Medulla oblongata (tissue), 1 donor: ENCODE data around the gene GUCA1A.
"Not testable (repeated sequence)": the region's sequence is repeated elsewhere in the genome, so short reads cannot be mapped to it uniquely, and the experiment has no call there.

ENCODE experiments used
- DNase-seq: peaks from one replicate; pipeline ENCODE4 v3.0.0-alpha.2; 2015; ENCODE audit errors: extremely low spot score

Gene GUCA1A

GRCh38 chr6:42147138-42147562, 26.0 kb upstream of the GUCA1A start:
- DNase-seq = no peak

GRCh38 chr6:42148058-42148457, 25.1 kb upstream of the GUCA1A start:
- DNase-seq = no peak

- DNase-seq = no peak
Observed at GRCh38 chr6:42150254-42150653, 22.9 kb upstream of the GUCA1A start.

GRCh38 chr6:42152024-42152423, 21.1 kb upstream of the GUCA1A start:
- DNase-seq = no peak

GRCh38 chr6:42152528-42153213, 20.5 kb upstream of the GUCA1A start:
- DNase-seq = not testable (repeated sequence)

- no peak for DNase-seq
Observed at GRCh38 chr6:42153921-42154320, 19.2 kb upstream of the GUCA1A start.

GRCh38 chr6:42154461-42155209, 18.5 kb upstream of the GUCA1A start:
- no peak for DNase-seq

GRCh38 chr6:42155293-42155692, 17.9 kb upstream of the GUCA1A start:
- no peak for DNase-seq

GRCh38 chr6:42156638-42157037, 16.5 kb upstream of the GUCA1A start:
- DNase-seq = no peak

GRCh38 chr6:42158011-42158410, 15.2 kb upstream of the GUCA1A start:
- DNase-seq = no peak

- DNase-seq = no peak
Observed at GRCh38 chr6:42158631-42159030, 14.5 kb upstream of the GUCA1A start.

GRCh38 chr6:42159431-42160024, 13.6 kb upstream of the GUCA1A start:
- no peak for DNase-seq

- DNase-seq = no peak
Observed at GRCh38 chr6:42162384-42162783, 10.8 kb upstream of the GUCA1A start.

GRCh38 chr6:42162812-42163211, 10.4 kb upstream of the GUCA1A start:
- no peak for DNase-seq

- peak; percentile 8 for DNase-seq
Observed at GRCh38 chr6:42163981-42164380, 9.2 kb upstream of the GUCA1A start.

GRCh38 chr6:42165016-42165415, 8.1 kb upstream of the GUCA1A start:
- no peak for DNase-seq

GRCh38 chr6:42166444-42167141, 6.6 kb upstream of the GUCA1A start:
- peak; percentile 80 for DNase-seq

GRCh38 chr6:42168650-42169049, 4.5 kb upstream of the GUCA1A start:
- DNase-seq = no peak

- DNase-seq = not testable (repeated sequence)
Observed at GRCh38 chr6:42169780-42170179, 3.4 kb upstream of the GUCA1A start.

- DNase-seq = no peak
Observed at GRCh38 chr6:42171813-42172581, 1.2 kb upstream of the GUCA1A start.

GRCh38 chr6:42175860-42176259, 2.7 kb downstream of the GUCA1A start:
- DNase-seq = no peak

GRCh38 chr6:42176981-42177380, 3.8 kb downstream of the GUCA1A start:
- no peak for DNase-seq
